T-helper 1 cell treated with Interleukin-12 subunit alpha and Interleukin-12 subunit beta and Interleukin-4 antibody, amounts not matched to agents 30 μg/mL and 1 μg/mL, for 36 hours (primary cell): ENCODE results near the gene NPIPA5.
"Not testable (repeated sequence)": the region's sequence is repeated elsewhere in the genome, so short reads cannot be mapped to it uniquely, and the experiment has no call there.

ENCODE experiments used
- H3K27ac Mint-ChIP-seq: one replicate; pipeline ENCODE4 v1.8.0; 2021; ENCODE audit warnings: mild to moderate bottlenecking, mixed read lengths
- H3K27me3 Mint-ChIP-seq: one replicate; pipeline ENCODE4 v1.8.0; 2021; ENCODE audit warnings: low read depth, mixed read lengths
- H3K36me3 Mint-ChIP-seq: one replicate; pipeline ENCODE4 v1.8.0; 2021; ENCODE audit warnings: low read depth, mixed read lengths
- H3K4me1 Mint-ChIP-seq: one replicate; pipeline ENCODE4 v1.8.0; 2021; ENCODE audit warnings: low read depth, mixed read lengths
- H3K4me3 Mint-ChIP-seq: one replicate; pipeline ENCODE4 v1.8.0; 2021; ENCODE audit warnings: mild to moderate bottlenecking, moderate library complexity, mixed read lengths
- H3K9me3 Mint-ChIP-seq: one replicate; pipeline ENCODE4 v1.8.0; 2021; ENCODE audit warnings: mixed read lengths

NPIPA5 gene

GRCh38 chr16:15400314-15400713 is 22.2 kb upstream of the NPIPA5 start:
- not testable (repeated sequence) for H3K27ac Mint-ChIP-seq, H3K4me1 Mint-ChIP-seq, H3K36me3 Mint-ChIP-seq, H3K4me3 Mint-ChIP-seq, H3K9me3 Mint-ChIP-seq
- H3K27me3 Mint-ChIP-seq: peaks cover 12% of the 10 kb centered on the region

DNA sequence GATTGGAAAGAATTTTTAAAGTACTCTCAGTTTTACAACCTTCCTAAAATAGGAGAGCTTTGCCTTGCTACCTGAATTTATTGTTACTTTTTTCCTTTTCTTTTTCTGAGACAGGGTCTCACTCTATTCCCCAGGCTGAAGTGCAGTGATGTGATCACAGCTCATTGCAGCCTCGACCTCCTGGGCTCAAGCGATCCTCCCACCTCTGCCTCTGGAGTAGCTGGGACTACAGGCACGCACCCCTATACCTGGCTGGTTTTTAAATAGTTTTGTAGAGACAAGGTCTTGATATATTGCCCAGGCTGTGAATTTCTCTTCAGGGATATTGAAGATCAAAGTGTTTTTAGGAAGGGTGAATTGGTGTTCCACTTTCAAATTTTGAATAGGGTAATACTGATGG is 21.2 kb upstream of the NPIPA5 start:
- peaks cover 18% of the 10 kb centered on the region for H3K27me3 Mint-ChIP-seq
- H3K27ac Mint-ChIP-seq: no peak overlapping the region
- H3K9me3 Mint-ChIP-seq: no peaks in the 10 kb centered on the region
- H3K36me3 Mint-ChIP-seq: no peaks in the 10 kb centered on the region
- H3K4me3 Mint-ChIP-seq: no peak overlapping the region
- H3K4me1 Mint-ChIP-seq: no peaks in the 10 kb centered on the region

DNA sequence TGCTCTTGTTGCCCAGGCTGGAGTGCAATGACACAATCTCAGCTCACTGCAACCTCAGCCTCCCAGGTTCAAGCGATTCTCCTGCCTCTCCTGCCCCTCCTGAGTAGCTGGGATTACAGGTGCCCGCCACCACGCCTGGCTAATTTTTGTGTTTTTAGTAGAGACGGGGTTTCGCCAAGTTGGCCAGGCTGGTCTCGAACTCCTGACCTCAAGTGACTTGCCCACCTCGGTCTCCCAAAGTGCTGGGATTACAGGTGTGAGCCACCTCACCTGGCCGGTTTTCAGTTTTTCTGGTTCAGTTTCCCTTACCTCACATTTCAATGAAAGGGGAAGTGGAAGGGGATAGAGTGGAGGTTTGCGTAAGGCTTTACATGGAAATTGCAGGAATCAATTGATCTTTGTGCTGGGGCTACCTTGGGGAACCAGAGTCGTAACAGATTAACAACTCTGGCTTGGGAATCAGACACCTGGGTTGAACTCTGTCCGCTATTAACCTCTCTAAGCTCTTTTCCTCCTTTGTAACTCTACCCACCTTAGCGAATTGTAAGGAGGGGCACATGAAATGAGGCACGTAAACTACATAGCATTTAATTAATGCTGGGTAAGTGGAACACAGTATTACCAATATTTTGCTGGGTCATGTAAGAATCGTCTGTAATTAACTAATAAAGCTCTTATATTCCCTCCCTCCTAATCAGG is 20.7 kb upstream of the NPIPA5 start:
- Mint-ChIP-seq H3K27ac (no peak overlapping the region), H3K4me3 (no peak overlapping the region), H3K9me3 (no peaks in the 10 kb centered on the region), H3K27me3 (peaks cover 18% of the 10 kb centered on the region), H3K4me1 (no peaks in the 10 kb centered on the region), H3K36me3 (no peaks in the 10 kb centered on the region)

GRCh38 chr16:15396948-15397594 is 19.0 kb upstream of the NPIPA5 start:
- Mint-ChIP-seq H3K4me1 (no peaks in the 10 kb centered on the region), H3K27me3 (peaks cover 21% of the 10 kb centered on the region), H3K27ac (no peak overlapping the region), H3K4me3 (no peak overlapping the region), H3K9me3 (no peaks in the 10 kb centered on the region), H3K36me3 (no peaks in the 10 kb centered on the region)

- not testable (repeated sequence) for H3K27ac Mint-ChIP-seq, H3K36me3 Mint-ChIP-seq, H3K4me1 Mint-ChIP-seq, H3K4me3 Mint-ChIP-seq, H3K9me3 Mint-ChIP-seq
- peaks cover 21% of the 10 kb centered on the region for H3K27me3 Mint-ChIP-seq
Observed at GRCh38 chr16:15396509-15396829, 18.4 kb upstream of the NPIPA5 start.

DNA sequence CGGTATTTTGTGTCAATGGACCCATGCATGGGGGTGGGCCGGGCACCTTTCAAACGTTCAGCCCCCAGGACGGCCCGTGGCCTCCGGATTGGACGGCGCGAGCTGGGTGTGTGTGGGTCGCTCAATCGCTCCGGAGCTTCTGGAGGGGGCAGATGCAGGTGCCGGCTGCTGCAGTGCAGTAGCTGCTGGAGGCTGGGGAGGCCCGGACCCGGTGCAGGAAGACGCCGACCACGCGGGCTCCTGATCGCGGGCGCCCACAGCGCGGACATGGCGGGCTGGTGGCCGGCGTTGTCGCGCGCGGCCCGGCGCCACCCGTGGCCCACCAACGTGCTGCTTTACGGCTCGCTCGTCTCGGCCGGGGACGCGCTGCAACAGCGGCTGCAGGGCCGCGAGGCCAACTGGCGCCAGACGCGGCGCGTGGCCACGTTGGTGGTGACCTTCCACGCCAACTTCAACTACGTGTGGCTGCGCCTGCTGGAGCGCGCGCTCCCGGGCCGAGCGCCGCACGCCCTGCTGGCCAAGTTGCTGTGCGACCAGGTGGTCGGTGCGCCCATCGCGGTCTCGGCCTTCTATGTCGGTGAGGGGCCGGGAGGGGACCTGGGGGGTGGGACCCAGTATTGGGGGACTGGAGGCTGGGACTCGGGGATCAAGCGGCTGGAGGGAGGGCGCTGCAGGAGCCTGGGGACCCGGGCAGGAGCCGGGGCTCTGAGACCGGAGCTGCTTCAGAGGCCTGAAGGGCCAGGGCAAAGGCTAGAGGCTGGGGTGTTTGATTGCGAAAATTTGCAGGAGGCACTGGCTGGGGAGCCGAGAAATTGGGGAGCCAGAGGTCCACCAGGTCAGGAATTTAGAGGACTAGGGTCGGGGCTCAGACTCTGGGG is 17.8 kb upstream of the NPIPA5 start, which contains the start of gene MPV17L:
Gene MPV17L (plus strand): TSS at position 124 of the 878 bp plus-strand sequence. CDS start 144 bp downstream, at position 268.
- not testable (repeated sequence) for H3K4me1 Mint-ChIP-seq, H3K36me3 Mint-ChIP-seq, H3K27ac Mint-ChIP-seq, H3K9me3 Mint-ChIP-seq, H3K4me3 Mint-ChIP-seq
- H3K27me3 Mint-ChIP-seq: peaks cover 21% of the 10 kb centered on the region

- not testable (repeated sequence) for H3K36me3 Mint-ChIP-seq, H3K27ac Mint-ChIP-seq, H3K4me1 Mint-ChIP-seq, H3K4me3 Mint-ChIP-seq, H3K9me3 Mint-ChIP-seq
- peaks cover 21% of the 10 kb centered on the region for H3K27me3 Mint-ChIP-seq
Observed at GRCh38 chr16:15393025-15393424, 14.9 kb upstream of the NPIPA5 start.

- H3K9me3 Mint-ChIP-seq, H3K4me1 Mint-ChIP-seq, H3K27me3 Mint-ChIP-seq, H3K27ac Mint-ChIP-seq, H3K4me3 Mint-ChIP-seq, H3K36me3 Mint-ChIP-seq: not testable (repeated sequence)
Observed at GRCh38 chr16:15389916-15390315, 11.8 kb upstream of the NPIPA5 start.

- not testable (repeated sequence) for H3K27me3 Mint-ChIP-seq, H3K4me3 Mint-ChIP-seq, H3K36me3 Mint-ChIP-seq, H3K27ac Mint-ChIP-seq, H3K4me1 Mint-ChIP-seq, H3K9me3 Mint-ChIP-seq
Observed at GRCh38 chr16:15388060-15388459, 10.0 kb upstream of the NPIPA5 start.

DNA sequence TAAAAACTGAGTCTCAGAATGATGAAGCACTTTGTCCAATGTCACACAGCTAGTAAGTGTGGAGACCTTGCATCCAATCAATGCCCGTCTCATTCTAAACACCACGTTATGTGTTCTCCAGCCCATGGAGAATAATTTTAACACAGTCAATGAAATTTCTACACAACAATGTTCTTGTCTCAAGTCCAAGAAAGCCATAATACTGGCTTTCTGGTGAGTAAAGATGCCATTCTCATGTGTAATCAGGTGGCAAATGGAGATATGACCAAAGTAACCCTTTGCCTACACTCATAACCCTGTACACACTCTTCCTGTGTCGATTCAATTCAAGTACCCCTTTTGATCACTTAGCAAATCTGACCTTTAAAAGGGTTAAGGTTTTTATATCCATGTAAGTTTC is 4.7 kb upstream of the NPIPA5 start:
- H3K27me3 Mint-ChIP-seq, H3K4me3 Mint-ChIP-seq, H3K4me1 Mint-ChIP-seq: not testable (repeated sequence)

GRCh38 chr16:15357495-15357894 is 20.6 kb downstream of the NPIPA5 start:
- H3K4me1 Mint-ChIP-seq: not testable (repeated sequence)

More for the DNA sequence above, 4.7 kb upstream of the NPIPA5 start:
- H3K36me3 Mint-ChIP-seq, H3K9me3 Mint-ChIP-seq, H3K27ac Mint-ChIP-seq: not testable (repeated sequence)

DNA sequence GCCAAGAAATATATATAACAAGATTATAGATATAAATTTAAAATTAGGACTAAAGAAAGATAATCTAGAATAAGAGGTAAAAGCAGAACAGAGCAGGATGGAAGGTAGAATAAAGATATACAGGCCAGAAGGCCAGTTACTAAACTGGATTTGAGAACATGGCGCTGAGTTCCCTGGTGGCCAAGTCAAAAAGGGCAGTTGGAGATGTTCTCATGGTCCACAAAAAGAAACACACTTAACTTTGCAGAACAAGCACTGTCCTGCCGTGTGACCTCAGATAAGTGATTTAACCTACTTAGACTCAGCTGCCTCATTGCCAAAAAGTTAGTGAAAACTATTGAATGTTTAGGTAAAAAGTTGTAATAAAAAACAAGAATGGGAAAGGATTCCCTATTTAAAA is 23.2 kb downstream of the NPIPA5 start:
- not testable (repeated sequence) for H3K27ac Mint-ChIP-seq, H3K4me1 Mint-ChIP-seq, H3K9me3 Mint-ChIP-seq, H3K27me3 Mint-ChIP-seq, H3K36me3 Mint-ChIP-seq, H3K4me3 Mint-ChIP-seq

More at GRCh38 chr16:15357495-15357894, 20.6 kb downstream of the NPIPA5 start:
- H3K27ac Mint-ChIP-seq, H3K36me3 Mint-ChIP-seq, H3K27me3 Mint-ChIP-seq, H3K9me3 Mint-ChIP-seq, H3K4me3 Mint-ChIP-seq: not testable (repeated sequence)

- not testable (repeated sequence) for H3K27me3 Mint-ChIP-seq, H3K27ac Mint-ChIP-seq, H3K4me1 Mint-ChIP-seq, H3K36me3 Mint-ChIP-seq, H3K9me3 Mint-ChIP-seq, H3K4me3 Mint-ChIP-seq
Observed at GRCh38 chr16:15352852-15353251, 25.2 kb downstream of the NPIPA5 start.

GRCh38 chr16:15351745-15352144 is 26.3 kb downstream of the NPIPA5 start:
- H3K27me3 Mint-ChIP-seq, H3K4me1 Mint-ChIP-seq, H3K27ac Mint-ChIP-seq, H3K9me3 Mint-ChIP-seq, H3K36me3 Mint-ChIP-seq, H3K4me3 Mint-ChIP-seq: not testable (repeated sequence)

DNA sequence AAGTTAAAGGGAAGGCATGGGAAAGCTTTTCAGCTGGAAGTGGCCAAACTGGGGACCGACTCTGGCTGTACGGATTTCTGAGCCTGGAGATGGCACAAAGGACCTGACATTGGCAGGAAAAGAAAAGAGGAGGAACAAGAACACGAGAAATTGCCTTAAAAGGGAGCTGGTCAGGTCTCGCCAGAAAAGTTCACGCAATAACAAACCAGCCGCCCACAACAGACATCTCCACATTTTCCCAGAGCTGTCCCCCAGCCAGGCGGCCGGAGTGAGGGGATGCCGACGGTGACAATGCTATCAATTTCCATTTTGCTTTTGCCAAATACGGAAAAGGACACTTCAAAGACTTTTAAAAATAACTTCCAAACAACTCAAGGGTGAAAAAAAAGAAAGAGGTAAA is 26.8 kb downstream of the NPIPA5 start:
- H3K4me1 Mint-ChIP-seq, H3K4me3 Mint-ChIP-seq, H3K27me3 Mint-ChIP-seq, H3K9me3 Mint-ChIP-seq, H3K36me3 Mint-ChIP-seq, H3K27ac Mint-ChIP-seq: not testable (repeated sequence)
